Fibroblast of mammary gland (primary cell): ENCODE measurements around the gene FHOD1.

ENCODE experiments used
- DNase-seq: peaks from one replicate; pipeline ENCODE4 v3.0.0-alpha.2; 2010; ENCODE audit warnings: low read depth
- H3K4me3 ChIP-seq: 2 replicates; pipeline ENCODE4 v1.5.1; 2011; ENCODE audit warnings: low read depth, mild to moderate bottlenecking, low read length, moderate library complexity; ENCODE audit not compliant: control insufficient read depth
- TF ChIP-seq, protein P1 (sequence below): conservative IDR thresholded peaks from 2 replicates; pipeline ENCODE4 v1.5.1; 2011; ENCODE audit warnings: low read depth, low read length, inconsistent platforms; ENCODE audit not compliant: control insufficient read depth, insufficient read depth

The FHOD1 gene

DNA sequence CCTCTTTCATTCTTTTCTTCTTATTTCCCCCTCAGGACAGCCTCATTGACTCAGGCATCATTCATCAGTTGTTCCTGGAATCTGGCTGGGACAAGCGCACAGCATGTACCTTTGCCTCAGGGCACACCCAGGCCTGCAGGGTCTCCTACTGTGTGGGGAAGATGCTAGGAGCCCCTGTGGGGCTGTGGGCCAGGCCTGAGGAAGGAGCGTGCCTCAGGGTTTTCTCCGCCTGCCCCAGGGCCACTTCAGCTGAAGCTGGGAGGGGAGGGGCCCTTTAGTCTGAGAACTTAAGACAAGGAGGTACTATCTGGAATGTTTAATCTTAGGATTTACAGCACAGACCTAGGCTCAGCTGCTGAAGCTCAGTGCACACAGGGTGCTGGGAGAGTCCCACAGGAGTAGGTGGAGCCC, 40.4 kb downstream of the FHOD1 start:
- H3K4me3 ChIP-seq: no peak overlapping the region
- peak; percentile 41 for DNase-seq
- TF ChIP-seq, protein P1, sequence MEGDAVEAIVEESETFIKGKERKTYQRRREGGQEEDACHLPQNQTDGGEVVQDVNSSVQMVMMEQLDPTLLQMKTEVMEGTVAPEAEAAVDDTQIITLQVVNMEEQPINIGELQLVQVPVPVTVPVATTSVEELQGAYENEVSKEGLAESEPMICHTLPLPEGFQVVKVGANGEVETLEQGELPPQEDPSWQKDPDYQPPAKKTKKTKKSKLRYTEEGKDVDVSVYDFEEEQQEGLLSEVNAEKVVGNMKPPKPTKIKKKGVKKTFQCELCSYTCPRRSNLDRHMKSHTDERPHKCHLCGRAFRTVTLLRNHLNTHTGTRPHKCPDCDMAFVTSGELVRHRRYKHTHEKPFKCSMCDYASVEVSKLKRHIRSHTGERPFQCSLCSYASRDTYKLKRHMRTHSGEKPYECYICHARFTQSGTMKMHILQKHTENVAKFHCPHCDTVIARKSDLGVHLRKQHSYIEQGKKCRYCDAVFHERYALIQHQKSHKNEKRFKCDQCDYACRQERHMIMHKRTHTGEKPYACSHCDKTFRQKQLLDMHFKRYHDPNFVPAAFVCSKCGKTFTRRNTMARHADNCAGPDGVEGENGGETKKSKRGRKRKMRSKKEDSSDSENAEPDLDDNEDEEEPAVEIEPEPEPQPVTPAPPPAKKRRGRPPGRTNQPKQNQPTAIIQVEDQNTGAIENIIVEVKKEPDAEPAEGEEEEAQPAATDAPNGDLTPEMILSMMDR: no peak

DNA sequence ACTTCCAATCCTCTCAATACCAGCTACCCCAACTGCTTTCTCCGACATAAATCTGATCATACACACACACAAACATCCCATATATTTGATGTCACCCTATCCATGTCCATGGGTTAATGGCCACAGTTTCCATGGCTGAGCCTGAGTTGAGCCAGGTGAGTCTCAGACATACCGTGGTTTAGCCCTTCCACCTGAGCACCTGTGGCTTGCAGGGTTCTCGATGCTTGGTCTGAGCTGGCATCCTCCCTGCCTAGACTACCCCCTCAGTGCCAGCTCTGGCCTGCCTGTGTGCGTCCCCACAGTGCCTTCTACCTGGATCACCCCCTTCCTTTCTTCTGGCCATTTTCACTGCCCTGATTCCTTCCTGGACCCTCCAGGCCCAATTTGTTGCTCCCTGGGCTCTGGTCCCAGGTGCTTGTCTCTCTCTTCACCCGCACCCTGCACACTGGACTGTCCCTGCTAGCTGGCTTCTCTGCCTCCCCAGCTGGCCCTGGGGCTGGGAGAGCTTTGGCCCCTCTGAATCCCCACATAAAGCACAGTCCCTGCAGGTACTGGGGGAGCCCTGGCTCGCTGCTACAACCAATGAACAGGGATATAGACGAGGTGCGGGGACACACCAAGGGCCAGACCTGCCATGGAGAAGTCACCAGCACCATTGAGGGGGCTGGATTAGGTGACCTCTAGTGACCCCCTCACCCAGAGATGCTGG, 41.0 kb downstream of the FHOD1 start:
- no peak overlapping the region for H3K4me3 ChIP-seq
- DNase-seq: no peak
- TF ChIP-seq, protein P1: no peak

DNA sequence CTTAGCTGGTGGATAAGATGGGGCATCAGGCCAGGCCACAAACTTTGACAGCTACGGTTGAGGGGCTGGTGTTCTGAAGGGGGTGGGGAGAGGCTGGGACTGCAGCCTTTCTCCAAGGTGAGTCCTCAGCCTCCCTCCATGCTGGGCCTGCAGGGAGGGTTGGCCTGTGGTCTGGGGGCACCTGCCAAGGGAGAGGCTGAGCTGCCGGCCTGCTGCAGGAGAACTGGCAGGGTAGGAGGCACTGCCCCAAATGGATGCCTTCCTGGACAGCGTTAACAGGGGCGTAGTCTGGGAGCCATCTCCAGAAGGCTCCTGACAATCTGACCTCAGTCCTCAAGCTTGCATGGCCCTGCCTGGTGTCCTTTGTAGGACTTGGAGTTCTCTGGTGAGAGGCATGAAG, 43.2 kb downstream of the FHOD1 start:
- no peak for DNase-seq
- no peak overlapping the region for H3K4me3 ChIP-seq
- TF ChIP-seq, protein P1: no peak

DNA sequence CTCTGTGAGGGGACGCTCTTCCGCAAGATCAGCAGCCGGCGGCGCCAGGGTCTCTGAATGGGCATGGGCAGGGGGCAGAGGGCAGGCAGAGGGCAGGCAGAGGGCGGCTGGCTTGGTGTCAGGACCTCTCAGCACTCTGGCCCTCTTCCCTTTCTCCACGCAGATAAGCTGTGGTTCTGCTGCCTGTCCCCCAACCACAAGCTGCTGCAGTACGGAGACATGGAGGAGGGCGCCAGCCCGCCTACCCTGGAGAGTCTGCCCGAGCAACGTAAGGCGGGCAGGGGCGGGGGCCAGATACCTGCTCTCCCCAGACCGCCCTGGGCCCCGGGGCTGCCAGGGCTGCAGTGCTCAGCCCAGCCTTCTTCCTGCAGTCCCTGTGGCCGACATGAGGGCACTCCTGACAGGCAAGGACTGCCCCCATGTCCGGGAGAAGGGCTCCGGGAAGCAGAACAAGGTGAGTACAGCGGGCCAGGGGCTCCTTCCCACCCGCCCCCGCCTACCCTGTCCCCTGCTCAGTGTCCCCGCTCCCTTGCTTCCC, 44.3 kb downstream of the FHOD1 start:
- DNase-seq: no peak
- no peak overlapping the region for H3K4me3 ChIP-seq
- TF ChIP-seq, protein P1: no peak

DNA sequence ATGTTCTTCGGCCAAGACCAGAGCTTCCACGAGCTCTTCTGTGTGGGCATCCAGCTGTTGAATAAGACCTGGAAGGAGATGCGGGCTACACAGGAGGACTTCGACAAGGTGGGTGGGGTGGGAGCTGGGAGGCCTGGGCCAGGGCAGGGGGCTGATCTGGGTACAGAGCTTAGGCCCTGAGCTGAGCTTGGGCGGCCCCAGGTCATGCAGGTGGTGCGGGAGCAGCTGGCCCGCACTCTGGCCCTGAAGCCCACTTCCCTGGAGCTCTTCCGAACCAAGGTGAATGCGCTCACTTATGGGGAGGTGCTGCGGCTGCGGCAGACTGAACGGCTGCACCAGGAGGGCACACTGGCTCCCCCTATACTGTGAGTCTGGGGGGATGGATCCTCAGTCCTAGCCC, 44.9 kb downstream of the FHOD1 start:
- H3K4me3 ChIP-seq: no peak overlapping the region
- TF ChIP-seq, protein P1: no peak
- DNase-seq: no peak

DNA sequence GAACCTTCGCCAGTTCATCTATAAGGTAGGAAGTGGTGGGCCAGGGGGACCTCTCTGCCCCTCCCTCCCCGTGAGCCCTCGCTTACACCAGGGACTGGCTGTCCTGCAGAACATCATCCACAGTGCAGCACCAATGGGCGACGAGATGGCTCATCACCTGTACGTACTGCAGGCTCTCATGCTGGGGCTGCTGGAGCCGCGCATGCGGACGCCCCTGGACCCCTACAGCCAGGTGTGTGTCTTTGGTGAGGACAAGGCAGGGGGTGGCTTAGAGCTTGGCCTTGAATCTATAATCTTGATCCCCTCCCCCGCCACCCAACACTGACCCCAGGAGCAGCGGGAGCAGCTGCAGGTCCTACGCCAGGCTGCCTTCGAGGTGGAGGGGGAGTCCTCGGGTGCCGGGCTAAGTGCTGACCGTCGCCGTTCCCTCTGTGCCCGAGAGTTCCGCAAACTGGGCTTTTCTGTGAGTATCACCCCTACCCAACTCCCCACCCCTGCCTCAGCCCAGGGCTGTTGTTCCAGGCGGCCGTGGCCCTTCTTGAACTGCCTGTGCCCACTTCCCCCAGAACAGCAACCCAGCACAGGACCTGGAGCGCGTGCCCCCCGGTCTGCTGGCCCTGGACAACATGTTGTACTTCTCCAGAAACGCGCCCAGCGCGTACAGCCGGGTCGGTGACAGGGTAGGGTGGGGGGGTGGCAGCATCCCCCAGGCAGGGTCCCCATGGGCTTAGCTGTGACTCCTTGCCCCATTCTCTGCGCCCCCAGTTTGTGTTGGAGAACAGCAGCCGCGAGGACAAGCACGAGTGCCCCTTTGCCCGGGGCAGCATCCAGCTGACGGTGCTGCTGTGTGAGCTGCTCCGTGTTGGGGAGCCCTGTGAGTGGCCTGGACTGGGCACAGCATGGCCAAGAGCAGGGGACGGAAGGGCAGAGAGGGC, 45.6 kb downstream of the FHOD1 start:
- no peak for DNase-seq
- no peak overlapping the region for H3K4me3 ChIP-seq
- TF ChIP-seq, protein P1: no peak
